Measurements from ENCODE around the gene GSTA2. TPM values are rescaled to one million over a fixed set of nuclear protein-coding genes. Genes with fewer than 3 reads are reported as not detected.
"Not testable (repeated sequence)": the region's sequence is repeated elsewhere in the genome, so short reads cannot be mapped to it uniquely, and the experiment has no call there.

GSTA2 gene
- total RNA-seq, 4 donors from 2014 or later: not detected

- H3K4me3 ChIP-seq (ENCODE audit: low read depth, poor library complexity, severe bottlenecking): no peak overlapping the region
- no peak for DNase-seq (ENCODE audit: low spot score in 2 of 2)
- WGBS, 2 donors: 94 to 95% methylated on average over 3 of the region's 3 CpGs
- intact Hi-C loops (cut with DNase I; ENCODE audit: low total_unique reads): no loop called here
- TF ChIP-seq POLR2A (IDR thresholded peaks at IDR 0.05): no peak
- TF ChIP-seq, protein P1, sequence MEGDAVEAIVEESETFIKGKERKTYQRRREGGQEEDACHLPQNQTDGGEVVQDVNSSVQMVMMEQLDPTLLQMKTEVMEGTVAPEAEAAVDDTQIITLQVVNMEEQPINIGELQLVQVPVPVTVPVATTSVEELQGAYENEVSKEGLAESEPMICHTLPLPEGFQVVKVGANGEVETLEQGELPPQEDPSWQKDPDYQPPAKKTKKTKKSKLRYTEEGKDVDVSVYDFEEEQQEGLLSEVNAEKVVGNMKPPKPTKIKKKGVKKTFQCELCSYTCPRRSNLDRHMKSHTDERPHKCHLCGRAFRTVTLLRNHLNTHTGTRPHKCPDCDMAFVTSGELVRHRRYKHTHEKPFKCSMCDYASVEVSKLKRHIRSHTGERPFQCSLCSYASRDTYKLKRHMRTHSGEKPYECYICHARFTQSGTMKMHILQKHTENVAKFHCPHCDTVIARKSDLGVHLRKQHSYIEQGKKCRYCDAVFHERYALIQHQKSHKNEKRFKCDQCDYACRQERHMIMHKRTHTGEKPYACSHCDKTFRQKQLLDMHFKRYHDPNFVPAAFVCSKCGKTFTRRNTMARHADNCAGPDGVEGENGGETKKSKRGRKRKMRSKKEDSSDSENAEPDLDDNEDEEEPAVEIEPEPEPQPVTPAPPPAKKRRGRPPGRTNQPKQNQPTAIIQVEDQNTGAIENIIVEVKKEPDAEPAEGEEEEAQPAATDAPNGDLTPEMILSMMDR (IDR thresholded peaks at IDR 0.05): no peak
These were observed 8.8 kb downstream of the GSTA2 start for GRCh38 chr6:52754443-52754842.

- 84 to 91% methylated on average over 2 of the region's 2 CpGs for WGBS, 2 donors
These were observed 10.1 kb downstream of the GSTA2 start for GRCh38 chr6:52753137-52753536.

GRCh38 chr6:52752310-52752709 is 11.0 kb downstream of the GSTA2 start:
- TF ChIP-seq, protein P1 (IDR thresholded peaks at IDR 0.05): no peak
- no peak for TF ChIP-seq POLR2A (IDR thresholded peaks at IDR 0.05)
- no peak for DNase-seq (ENCODE audit: low spot score in 2 of 2)
- no peak overlapping the region for H3K4me3 ChIP-seq (ENCODE audit: low read depth, poor library complexity, severe bottlenecking)
- intact Hi-C loops (cut with DNase I; ENCODE audit: low total_unique reads): no loop called here

More at GRCh38 chr6:52753137-52753536, 10.1 kb downstream of the GSTA2 start:
- DNase-seq (ENCODE audit: low spot score in 2 of 2); intact Hi-C loops (cut with DNase I; ENCODE audit: low total_unique reads); H3K4me3 ChIP-seq (ENCODE audit: low read depth, poor library complexity, severe bottlenecking): not testable (repeated sequence)

GRCh38 chr6:52749556-52750152 is 13.6 kb downstream of the GSTA2 start:
- TF ChIP-seq POLR2A (IDR thresholded peaks at IDR 0.05): no peak
- TF ChIP-seq, protein P1 (IDR thresholded peaks at IDR 0.05): no peak
- H3K4me3 ChIP-seq (ENCODE audit: low read depth, poor library complexity, severe bottlenecking): no peak overlapping the region
- intact Hi-C loops (cut with DNase I; ENCODE audit: low total_unique reads): no loop called here
- no peak for DNase-seq (ENCODE audit: low spot score in 2 of 2)
- WGBS, 2 donors: 57 to 61% methylated on average over 2 of the region's 2 CpGs

- H3K4me3 ChIP-seq (ENCODE audit: low read depth, poor library complexity, severe bottlenecking); DNase-seq (ENCODE audit: low spot score in 2 of 2); intact Hi-C loops (cut with DNase I; ENCODE audit: low total_unique reads): not testable (repeated sequence)
- whole genome bisulfite sequencing, 2 donors: 67 to 69% methylated on average over 3 of the region's 3 CpGs
These were observed 16.0 kb downstream of the GSTA2 start for GRCh38 chr6:52747301-52747700.

- no peak for DNase-seq (ENCODE audit: low spot score in 2 of 2)
- TF ChIP-seq, protein P1 (IDR thresholded peaks at IDR 0.05): no peak
- no peak for TF ChIP-seq POLR2A (IDR thresholded peaks at IDR 0.05)
- 64 to 73% methylated on average over 4 of the region's 4 CpGs for WGBS, 2 donors
- no peak overlapping the region for H3K4me3 ChIP-seq (ENCODE audit: low read depth, poor library complexity, severe bottlenecking)
- intact Hi-C loops (cut with DNase I; ENCODE audit: low total_unique reads): no loop called here
These were observed 17.1 kb downstream of the GSTA2 start for GRCh38 chr6:52746213-52746612.

DNA sequence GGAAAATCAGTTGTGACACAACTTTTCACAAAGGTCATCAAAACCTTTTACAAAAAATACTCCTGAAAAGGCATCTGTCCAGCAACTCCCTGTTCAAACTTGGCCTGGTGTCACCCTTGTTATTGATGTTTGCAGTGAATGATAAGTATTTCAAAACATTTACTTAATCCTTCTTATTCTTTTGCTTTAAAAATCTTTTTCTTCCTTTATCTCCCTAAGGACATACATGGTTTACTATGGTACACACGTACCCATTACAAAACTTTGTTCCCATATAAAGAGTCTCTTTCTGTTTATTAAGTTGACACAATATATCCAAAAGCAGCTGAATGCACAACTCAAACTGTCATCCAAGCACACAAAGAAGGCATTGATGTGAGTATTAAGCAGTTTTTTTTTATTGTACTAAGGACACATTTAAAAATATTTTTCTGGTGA is 17.5 kb downstream of the GSTA2 start:
- 50 to 55% methylated on average over 1 of the region's 1 CpG for WGBS, 2 donors
- DNase-seq (ENCODE audit: low spot score in 2 of 2): no peak
- no peak overlapping the region for H3K4me3 ChIP-seq (ENCODE audit: low read depth, poor library complexity, severe bottlenecking)
- TF ChIP-seq POLR2A (IDR thresholded peaks at IDR 0.05): no peak
- TF ChIP-seq, protein P1 (IDR thresholded peaks at IDR 0.05): no peak
- intact Hi-C loops (cut with DNase I; ENCODE audit: low total_unique reads): no loop called here
